ENCODE measurements around the gene MCOLN3.

MCOLN3 gene, protein sequence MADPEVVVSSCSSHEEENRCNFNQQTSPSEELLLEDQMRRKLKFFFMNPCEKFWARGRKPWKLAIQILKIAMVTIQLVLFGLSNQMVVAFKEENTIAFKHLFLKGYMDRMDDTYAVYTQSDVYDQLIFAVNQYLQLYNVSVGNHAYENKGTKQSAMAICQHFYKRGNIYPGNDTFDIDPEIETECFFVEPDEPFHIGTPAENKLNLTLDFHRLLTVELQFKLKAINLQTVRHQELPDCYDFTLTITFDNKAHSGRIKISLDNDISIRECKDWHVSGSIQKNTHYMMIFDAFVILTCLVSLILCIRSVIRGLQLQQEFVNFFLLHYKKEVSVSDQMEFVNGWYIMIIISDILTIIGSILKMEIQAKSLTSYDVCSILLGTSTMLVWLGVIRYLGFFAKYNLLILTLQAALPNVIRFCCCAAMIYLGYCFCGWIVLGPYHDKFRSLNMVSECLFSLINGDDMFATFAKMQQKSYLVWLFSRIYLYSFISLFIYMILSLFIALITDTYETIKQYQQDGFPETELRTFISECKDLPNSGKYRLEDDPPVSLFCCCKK

DNA sequence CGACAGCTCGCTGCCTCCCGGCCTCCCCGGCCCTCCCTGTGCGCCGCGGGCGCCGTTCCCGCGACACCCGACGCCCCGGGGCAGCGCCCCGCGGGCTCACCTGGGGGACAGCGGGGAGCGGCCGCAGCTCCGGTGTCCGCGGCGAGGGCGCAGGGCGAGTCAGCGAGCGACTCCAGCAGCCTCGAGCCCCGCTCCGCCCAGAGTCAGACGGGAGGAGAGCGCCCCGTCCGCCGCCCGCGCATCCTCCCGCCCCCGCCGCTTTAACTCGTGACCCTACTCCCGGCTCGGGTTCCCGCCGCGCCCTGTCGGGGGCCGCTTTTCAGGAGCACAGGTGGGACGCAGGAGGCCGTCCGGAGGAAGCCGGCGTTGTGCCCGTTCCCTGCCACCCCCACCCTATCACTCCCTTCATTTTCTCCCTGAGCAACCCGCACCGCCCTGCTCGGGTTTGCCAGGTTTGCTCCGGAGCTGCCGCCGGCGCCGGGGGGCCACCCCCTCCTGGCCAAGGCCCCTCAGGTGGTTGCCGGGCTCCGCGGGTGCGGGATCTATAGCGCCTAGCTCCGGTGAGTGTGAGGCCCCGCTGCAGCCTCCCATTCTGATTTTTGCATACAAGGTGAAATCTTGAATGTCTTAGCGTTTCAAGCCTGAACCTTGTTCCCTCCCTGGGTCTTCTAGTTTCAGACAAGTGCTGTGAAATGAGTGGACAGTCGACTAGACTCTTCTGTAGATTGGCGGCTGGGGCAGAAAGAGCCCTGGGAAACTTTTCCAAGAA lies at the start of gene MCOLN3:
MCOLN3 (minus strand) TSS at position 205 of the 769 bp plus-strand sequence. CDS start 3,140 bp downstream, outside the sequence.
- DNase-seq = peak; percentile 64

GRCh38 chr1:85093644-85094043 lies 45.3 kb upstream of the MCOLN3 start:
- no peak for DNase-seq

DNA sequence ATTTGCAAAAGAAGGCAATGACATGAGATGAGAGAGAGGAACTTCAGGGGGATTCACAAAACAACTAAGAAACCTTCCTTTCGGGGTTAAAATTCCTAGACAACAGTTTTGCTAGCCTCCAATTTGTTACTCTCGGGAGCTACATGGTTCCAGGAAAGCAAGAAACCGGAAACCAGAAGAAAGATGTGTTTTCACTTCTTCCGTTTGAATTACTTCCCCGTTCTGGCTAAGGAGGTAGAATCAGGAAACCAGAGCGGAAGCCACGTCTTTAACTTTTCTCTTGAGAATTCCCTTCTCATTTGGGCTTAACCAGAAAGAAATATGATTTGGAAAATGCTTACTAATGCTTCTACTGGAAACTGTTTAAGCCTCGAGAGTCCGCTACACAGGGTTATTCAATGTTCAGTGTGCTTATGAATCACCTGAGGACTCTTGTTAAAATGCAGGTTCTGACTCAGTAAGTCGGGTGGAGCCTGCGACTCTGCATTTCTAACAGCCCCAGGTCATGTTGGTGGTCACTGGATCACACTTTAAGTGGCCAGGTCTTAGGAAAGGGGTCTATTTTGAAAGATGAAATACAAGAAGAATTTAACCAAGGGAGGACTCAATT lies 43.5 kb upstream of the MCOLN3 start:
- DNase-seq = no peak

DNA sequence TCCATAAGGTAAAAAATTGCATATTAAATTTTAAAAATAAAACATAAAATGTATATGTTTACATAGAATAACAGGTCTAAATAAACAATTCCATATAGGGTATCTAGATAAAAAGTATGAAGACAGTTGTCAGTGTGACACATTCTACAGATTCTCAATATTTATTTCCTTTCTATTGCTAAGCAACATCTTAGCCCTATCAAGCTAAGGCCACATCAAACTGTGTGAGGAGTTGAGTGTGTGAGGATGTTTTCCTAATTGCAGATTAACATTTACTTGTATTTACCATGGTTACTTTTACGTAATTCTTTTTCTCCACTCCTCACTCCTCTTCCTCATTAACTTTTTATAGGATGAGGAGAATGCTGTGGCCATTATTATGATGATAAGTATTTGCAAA lies 41.9 kb upstream of the MCOLN3 start:
- DNase-seq = no peak

GRCh38 chr1:85089203-85089602 lies 40.9 kb upstream of the MCOLN3 start:
- no peak for DNase-seq

GRCh38 chr1:85088408-85088784 lies 40.1 kb upstream of the MCOLN3 start:
- no peak for DNase-seq

- DNase-seq = no peak
Observed at GRCh38 chr1:85087659-85088407, 39.5 kb upstream of the MCOLN3 start.

DNA sequence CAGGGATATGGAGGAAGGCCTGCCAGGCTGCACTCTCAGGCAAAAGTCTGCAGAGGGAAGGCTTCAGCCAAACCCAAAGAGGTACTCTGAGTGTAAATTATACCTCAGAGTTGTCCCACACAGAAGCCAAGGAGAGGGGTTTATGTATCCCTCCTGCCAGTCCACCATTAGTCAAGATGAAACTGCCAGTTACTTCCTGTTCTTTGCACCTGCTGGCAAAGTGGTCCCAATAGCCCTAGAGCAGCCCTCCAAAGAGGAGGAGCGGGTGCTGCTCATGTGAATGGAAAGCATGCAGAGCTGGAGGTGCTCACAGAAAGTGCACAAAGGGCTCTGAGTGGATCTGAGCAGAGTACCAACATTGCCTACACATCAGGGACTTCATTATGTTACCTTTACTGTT lies 37.1 kb upstream of the MCOLN3 start:
- no peak for DNase-seq

- no peak for DNase-seq
Observed at GRCh38 chr1:85078903-85079302, 30.6 kb upstream of the MCOLN3 start.

- DNase-seq = no peak
Observed at GRCh38 chr1:85074365-85074964, 26.2 kb upstream of the MCOLN3 start.

DNA sequence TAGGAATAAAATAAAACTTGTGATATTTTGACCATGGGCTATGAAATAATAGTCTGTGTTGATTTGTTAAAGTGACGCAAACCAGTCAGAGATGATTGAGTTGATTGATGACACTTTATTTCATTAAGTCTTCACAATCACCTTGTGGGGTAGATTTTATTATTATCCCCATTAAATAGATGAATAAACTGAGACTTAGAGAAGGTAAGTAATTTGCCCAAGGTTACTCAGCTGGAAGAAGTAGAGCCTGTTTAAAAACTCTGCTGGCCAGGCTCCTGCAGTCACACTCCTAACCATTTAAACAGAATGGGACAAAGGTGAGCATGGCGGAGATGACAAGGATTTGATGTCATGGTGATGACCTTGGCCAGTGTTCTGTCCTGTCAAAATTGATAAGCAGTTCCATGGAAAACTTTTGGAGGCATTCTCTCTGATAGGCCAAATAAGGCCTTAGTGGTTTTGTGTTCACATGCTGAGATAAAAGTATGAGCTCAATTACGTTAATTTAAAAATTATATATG lies 22.7 kb upstream of the MCOLN3 start:
- no peak for DNase-seq

DNA sequence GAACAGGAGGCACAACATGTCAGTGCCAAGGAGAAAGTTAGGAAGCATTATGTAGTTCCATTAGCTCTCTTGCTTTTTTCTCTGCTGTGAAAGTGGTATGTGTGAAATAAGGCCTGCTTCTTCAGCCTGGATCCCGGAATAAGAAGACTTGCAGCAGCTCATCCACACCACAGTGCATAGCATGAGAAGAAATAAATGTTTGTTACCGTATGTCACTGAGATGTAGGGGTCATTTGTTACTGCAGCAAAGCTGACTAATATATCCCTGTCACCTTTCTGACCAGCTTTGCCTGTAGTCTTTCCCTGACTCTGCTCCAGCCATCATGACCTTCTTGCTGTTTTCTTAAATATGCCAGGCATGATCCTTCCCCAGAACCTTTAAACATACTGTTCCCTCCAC lies 20.5 kb upstream of the MCOLN3 start:
- DNase-seq = no peak

GRCh38 chr1:85065550-85065949 lies 17.2 kb upstream of the MCOLN3 start:
- no peak for DNase-seq

GRCh38 chr1:85062425-85063026 lies 14.2 kb upstream of the MCOLN3 start:
- no peak for DNase-seq

GRCh38 chr1:85061711-85062424 lies 13.6 kb upstream of the MCOLN3 start:
- DNase-seq = peak; percentile 91

DNA sequence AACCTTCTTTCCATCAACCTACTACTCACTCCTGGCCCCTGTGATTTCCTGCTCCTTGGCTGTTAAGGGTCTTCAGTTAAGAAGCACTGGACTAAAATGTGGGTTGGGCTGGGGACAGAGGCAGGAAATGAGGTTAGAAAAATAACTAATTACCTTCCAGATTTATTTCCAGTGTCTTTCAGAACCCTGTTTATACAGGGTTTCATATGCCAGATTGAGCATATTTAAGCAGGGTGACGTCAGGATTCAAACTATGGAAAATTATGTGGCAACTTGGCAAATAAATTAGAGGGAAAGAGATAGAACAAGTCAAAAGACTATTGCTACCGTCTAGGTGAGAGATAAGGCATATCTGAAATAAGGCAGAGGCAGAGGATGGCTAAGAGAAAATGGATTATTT lies 11.7 kb upstream of the MCOLN3 start:
- DNase-seq = no peak

GRCh38 chr1:85059563-85059962 lies 11.3 kb upstream of the MCOLN3 start:
- no peak for DNase-seq

DNA sequence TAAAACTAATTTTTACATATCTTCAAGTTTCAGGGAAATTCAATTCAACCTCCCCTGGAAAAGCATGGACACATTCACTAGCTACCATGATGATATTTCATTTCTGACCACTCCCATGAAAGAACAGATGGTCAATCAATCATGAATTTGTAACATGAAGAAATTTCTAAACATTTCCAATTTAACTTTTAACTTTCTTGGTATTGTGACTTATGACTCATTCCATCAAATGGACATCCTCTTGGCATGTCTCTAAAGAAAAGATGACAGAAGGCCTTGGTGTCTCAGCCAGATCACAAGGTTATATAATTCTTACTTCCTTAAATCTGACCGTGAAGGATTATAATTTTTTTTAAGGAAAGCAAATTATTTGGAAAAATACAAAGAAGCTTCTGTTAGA lies 10.5 kb upstream of the MCOLN3 start:
- no peak for DNase-seq

DNA sequence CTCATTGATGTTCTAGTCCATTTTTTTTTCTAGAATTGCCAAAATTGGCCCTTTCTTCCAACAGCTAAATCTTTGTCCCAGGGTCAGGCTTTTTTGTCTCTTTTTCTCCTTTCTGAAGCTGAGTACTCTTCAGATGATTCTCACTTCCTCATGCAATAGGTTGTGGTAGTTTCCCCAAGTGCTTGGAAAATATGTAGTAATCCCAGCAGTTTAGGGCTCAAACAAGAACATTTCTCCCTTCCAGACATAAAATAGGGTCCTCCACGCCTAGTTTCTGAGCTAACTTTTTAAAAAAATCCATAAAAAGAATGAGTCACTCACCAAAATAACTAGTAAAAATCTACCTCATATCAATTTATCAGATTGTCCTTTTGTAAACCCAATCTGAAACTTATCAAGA lies 10.0 kb upstream of the MCOLN3 start:
- DNase-seq = no peak

DNA sequence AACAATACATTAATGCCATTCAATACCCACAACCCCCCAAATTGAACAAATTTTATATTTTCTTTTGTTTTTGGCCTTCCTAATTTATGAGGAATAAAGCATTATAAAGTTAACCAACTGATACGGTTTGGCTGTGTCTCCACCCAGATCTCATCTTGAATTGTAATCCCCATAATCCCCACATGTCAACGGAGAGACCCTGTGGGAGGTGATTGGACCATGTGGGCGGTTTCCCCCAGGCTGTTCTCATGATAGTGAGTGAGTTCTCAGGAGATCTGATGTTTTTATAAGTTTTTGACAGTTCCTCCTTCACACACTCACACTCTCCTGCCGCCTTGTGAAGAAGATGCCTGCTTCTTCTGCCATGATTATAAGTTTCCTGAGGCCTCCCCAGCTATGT lies 6.4 kb upstream of the MCOLN3 start:
- no peak for DNase-seq

DNA sequence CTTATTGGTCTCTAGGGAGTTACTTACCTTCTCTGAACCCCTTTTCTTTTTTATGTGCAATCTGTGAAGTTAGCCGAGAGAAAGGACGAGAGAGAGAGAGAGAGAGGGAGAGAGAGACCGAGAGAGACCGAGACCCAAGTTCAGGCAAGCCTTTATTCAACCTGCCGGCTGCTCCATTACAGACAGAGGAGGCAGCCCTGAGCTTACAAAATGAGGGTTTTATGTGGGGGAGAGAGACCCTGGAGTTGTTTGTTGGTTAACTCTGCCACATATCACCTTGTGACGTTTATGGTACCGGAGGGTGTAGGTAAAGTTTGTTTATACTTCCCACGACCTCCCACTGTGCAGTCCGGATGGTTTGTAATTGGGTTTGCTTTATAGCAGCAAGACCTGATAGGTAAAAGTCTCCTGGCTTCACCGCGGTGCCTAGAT lies 1.5 kb upstream of the MCOLN3 start:
- DNase-seq = peak; percentile 49
